Osteoblast (primary cell): Measurements from ENCODE around the gene CNTRL. TPM values are rescaled to one million over a fixed set of nuclear protein-coding genes. Genes with fewer than 3 reads are reported as not detected.

Experiments used
- DNase-seq: peaks from one replicate; pipeline ENCODE4 v3.0.0; 2011; ENCODE audit warnings: low spot score, mixed read lengths; ENCODE audit not compliant: insufficient read length; ENCODE audit errors: missing footprints
- H2AFZ ChIP-seq: 2 replicates; pipeline ENCODE4 v1.6.0; 2011; ENCODE audit warnings: mild to moderate bottlenecking, low read length
- H3K27ac ChIP-seq: 2 replicates; pipeline ENCODE4 v1.5.1; 2011; ENCODE audit warnings: mild to moderate bottlenecking, low read depth, low read length, moderate library complexity
- H3K27me3 ChIP-seq: 2 replicates; pipeline ENCODE4 v1.6.0; 2012; ENCODE audit warnings: mild to moderate bottlenecking, control low read depth, inconsistent platforms, low read length, moderate library complexity; ENCODE audit not compliant: insufficient read depth
- H3K36me3 ChIP-seq: 2 replicates; pipeline ENCODE4 v1.5.1; 2011; ENCODE audit warnings: mild to moderate bottlenecking, low read length, control low read depth, moderate library complexity; ENCODE audit not compliant: insufficient read depth
- H3K4me1 ChIP-seq: 2 replicates; pipeline ENCODE4 v1.5.1; 2011; ENCODE audit warnings: mild to moderate bottlenecking, low read length, control low read depth, moderate library complexity; ENCODE audit not compliant: insufficient read depth
- H3K4me2 ChIP-seq: 2 replicates; pipeline ENCODE4 v1.6.0; 2011; ENCODE audit warnings: mild to moderate bottlenecking, low read length; ENCODE audit not compliant: insufficient read depth
- H3K4me3 ChIP-seq: fragments of 200-600 bp; sonication (generic); 3 replicates; pipeline ENCODE4 v1.5.1; 2012; ENCODE audit warnings: mild to moderate bottlenecking, low read length, inconsistent platforms; ENCODE audit not compliant: insufficient read depth
- H3K79me2 ChIP-seq: 2 replicates; pipeline ENCODE4 v1.6.0; 2012; ENCODE audit warnings: mild to moderate bottlenecking, low read length, control low read depth, inconsistent platforms; ENCODE audit not compliant: insufficient read depth
- H3K9me3 ChIP-seq: 2 replicates; pipeline ENCODE4 v1.5.1; 2011; ENCODE audit warnings: low read depth, low read length, control low read depth
- H4K20me1 ChIP-seq: 2 replicates; pipeline ENCODE4 v1.6.0; 2012; ENCODE audit warnings: mild to moderate bottlenecking, low read length, control low read depth; ENCODE audit not compliant: insufficient read depth
- CTCF ChIP-seq: IDR thresholded peaks from 2 replicates; pipeline ENCODE4 v1.5.1; 2011; ENCODE audit warnings: mild to moderate bottlenecking, low read depth, low read length, moderate library complexity; ENCODE audit errors: extremely low read depth
- total RNA-seq: library from RNA; depleted of rRNA; stranded (reverse); fragments of >200 nt; gene quantifications from 2 replicates; pipeline ENCODE4 v1.2.3, GENCODE V29; 2012

The CNTRL gene
- total RNA-seq, 1 donor: 8.7 TPM

DNA sequence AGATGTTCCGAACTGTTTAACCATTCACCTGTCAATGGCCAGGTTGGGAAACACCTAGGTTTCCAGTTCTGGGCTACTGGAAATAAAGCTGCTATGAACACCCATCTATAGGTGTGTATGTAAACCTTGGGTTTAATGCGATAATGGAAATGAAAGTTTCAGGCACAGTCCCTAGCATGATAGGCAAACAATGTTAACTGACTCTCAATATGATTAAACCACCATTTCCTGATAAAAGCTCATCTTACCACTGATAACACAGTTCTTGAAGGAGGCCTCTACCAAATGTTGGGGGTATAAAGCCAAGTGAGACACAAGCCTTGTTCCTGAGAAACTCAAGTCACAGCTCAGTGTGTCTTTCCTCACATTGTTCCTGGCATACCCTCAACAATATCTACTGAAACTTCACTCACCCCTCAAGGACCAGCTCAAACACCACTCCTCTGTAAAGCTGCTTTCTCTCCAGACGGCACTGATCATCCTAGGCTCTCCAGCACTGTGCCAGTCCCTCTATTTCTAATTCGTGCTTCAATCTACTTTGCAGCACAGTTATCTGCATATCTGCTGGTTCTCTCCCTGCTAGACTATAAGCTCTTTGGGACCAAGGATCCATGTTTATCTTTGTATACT lies 111.1 kb downstream of the CNTRL start:
- H3K27me3 ChIP-seq: no peaks in the 10 kb centered on the region
- no peak overlapping the region for H2AFZ ChIP-seq
- peaks cover 50% of the 10 kb centered on the region for H4K20me1 ChIP-seq
- peaks cover 92% of the 10 kb centered on the region for H3K79me2 ChIP-seq
- DNase-seq: no peak
- H3K9me3 ChIP-seq: no peaks in the 10 kb centered on the region
- no peak for TF ChIP-seq CTCF
- H3K4me2 ChIP-seq: no peak overlapping the region
- H3K27ac ChIP-seq: no peak overlapping the region
- no peak overlapping the region for H3K4me3 ChIP-seq
- H3K4me1 ChIP-seq: peaks cover 20% of the 10 kb centered on the region
- H3K36me3 ChIP-seq: peaks cover 45% of the 10 kb centered on the region

DNA sequence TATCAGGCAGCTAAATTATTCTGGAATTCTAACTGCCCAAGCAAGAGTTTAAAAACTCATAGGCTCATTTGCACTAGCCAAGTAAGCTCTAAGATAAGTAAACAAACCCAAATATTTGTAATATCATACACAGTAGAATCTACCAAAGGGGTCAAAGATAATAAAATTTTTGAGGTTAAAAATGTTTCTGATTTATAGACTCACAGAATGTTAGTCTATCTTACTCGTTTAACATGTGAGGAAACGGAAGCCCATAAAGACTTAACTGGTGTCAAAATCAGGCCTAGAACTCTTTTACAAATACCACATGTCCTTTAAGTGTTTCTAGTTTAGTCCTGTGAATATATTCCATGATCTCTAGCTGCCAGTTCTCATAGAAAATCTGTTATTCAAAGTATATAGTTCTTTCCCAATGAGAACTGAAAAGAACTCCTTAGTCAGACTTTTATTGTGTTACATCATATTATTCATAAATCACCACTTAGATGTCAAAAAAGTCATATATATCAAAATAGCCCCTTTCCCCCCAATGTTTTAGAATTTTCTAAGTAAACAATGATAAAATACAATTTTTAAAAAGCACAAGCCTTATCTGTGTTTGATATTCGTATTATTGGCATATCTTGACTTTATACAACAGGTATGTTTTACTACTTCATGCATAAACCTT lies 113.0 kb downstream of the CNTRL start:
- TF ChIP-seq CTCF: no peak
- no peak overlapping the region for H3K4me2 ChIP-seq
- no peak for DNase-seq

GRCh38 chr9:121189006-121189405 lies 114.3 kb downstream of the CNTRL start:
- no peak for DNase-seq
- Histone ChIP-seq H3K4me2 (no peak overlapping the region), H3K36me3 (peaks cover 24% of the 10 kb centered on the region), H3K4me1 (peaks cover 40% of the 10 kb centered on the region), H3K27me3 (no peaks in the 10 kb centered on the region), H3K27ac (no peak overlapping the region), H3K9me3 (no peaks in the 10 kb centered on the region), H2AFZ (no peak overlapping the region), H3K4me3 (no peak overlapping the region), H3K79me2 (peaks cover 96% of the 10 kb centered on the region), H4K20me1 (peaks cover 71% of the 10 kb centered on the region)
- TF ChIP-seq CTCF: no peak

More for the DNA sequence above, 113.0 kb downstream of the CNTRL start:
- Histone ChIP-seq H4K20me1 (peaks cover 63% of the 10 kb centered on the region), H3K4me1 (peaks cover 38% of the 10 kb centered on the region), H3K79me2 (peaks cover 96% of the 10 kb centered on the region), H3K36me3 (peaks cover 29% of the 10 kb centered on the region), H3K9me3 (no peaks in the 10 kb centered on the region), H3K27me3 (no peaks in the 10 kb centered on the region), H2AFZ (no peak overlapping the region), H3K4me3 (no peak overlapping the region), H3K27ac (no peak overlapping the region)

DNA sequence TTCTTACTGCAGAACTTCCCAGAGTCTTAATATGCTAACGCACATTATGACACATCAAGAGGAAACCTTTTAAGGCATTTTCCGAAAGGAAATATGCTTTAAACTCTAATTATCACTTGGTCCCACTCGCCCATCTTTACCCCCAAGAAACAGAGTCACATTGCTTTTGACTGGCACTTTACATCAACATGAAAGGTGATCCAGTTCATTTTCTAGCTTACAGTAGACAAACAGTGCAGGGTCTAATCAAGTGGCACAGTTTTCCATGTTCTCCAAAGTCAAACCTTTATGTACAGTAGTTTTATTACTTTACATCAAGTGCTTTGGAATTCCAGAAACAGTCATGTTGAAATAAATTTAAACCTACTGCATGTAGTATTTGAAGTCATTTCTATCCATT lies 114.9 kb downstream of the CNTRL start:
- Histone ChIP-seq H3K27me3 (no peaks in the 10 kb centered on the region), H3K4me3 (no peak overlapping the region), H3K9me3 (no peaks in the 10 kb centered on the region), H2AFZ (no peak overlapping the region), H4K20me1 (peaks cover 71% of the 10 kb centered on the region), H3K79me2 (peaks cover 97% of the 10 kb centered on the region), H3K27ac (no peak overlapping the region), H3K36me3 (peaks cover 24% of the 10 kb centered on the region), H3K4me2 (no peak overlapping the region), H3K4me1 (peaks cover 40% of the 10 kb centered on the region)
- no peak for TF ChIP-seq CTCF
- no peak for DNase-seq
